Neural cell (in vitro differentiated cells): ENCODE data around the gene PAWR. TPM values are rescaled to one million over a fixed set of nuclear protein-coding genes. Genes with fewer than 3 reads are reported as not detected.

Experiments used
- H2AFZ ChIP-seq: fragments of 200-600, 300-800 bp; sonication (generic), shearing (Covaris generic); 2 replicates; pipeline ENCODE4 v1.6.0; 2014; ENCODE audit warnings: low read depth, mild to moderate bottlenecking, antibody characterized with exemption, low read length, moderate library complexity
- H3F3A ChIP-seq: fragments of 200-600 bp; shearing (Covaris generic); 2 replicates; pipeline ENCODE4 v1.6.1; 2016; ENCODE audit warnings: mild to moderate bottlenecking, moderate library complexity, mixed read lengths, antibody characterized with exemption, low read length; ENCODE audit not compliant: insufficient read depth, poor library complexity, severe bottlenecking
- H3K27ac ChIP-seq: fragments of 200-600, 300-800 bp; sonication (generic), shearing (Covaris generic); 2 replicates; pipeline ENCODE4 v1.5.1; 2014; ENCODE audit warnings: mild to moderate bottlenecking, low read length, moderate library complexity
- H3K27me3 ChIP-seq: fragments of 300-800, 200-600 bp; sonication (generic), shearing (Covaris generic); 2 replicates; pipeline ENCODE4 v1.6.0; 2014; ENCODE audit warnings: mild to moderate bottlenecking, low read depth, low read length, moderate library complexity; ENCODE audit not compliant: insufficient read depth
- H3K36me3 ChIP-seq: fragments of 300-800, 200-600 bp; sonication (generic), shearing (Covaris generic); 2 replicates; pipeline ENCODE4 v1.5.1; 2014; ENCODE audit warnings: mild to moderate bottlenecking, antibody characterized with exemption, low read length, moderate library complexity; ENCODE audit not compliant: insufficient read depth
- H3K4me2 ChIP-seq: fragments of 300-800, 200-600 bp; sonication (generic), shearing (Covaris generic); 2 replicates; pipeline ENCODE4 v1.6.0; 2014; ENCODE audit warnings: mild to moderate bottlenecking, low read length
- H3K4me3 ChIP-seq: fragments of 300-800, 200-600 bp; sonication (generic), shearing (Covaris generic); 2 replicates; pipeline ENCODE4 v1.5.1; 2014; ENCODE audit warnings: mild to moderate bottlenecking, low read length, moderate library complexity
- H3K79me2 ChIP-seq: fragments of 200-600 bp; shearing (Covaris generic); replicated peaks from 2 replicates; pipeline ENCODE4 v1.6.0; 2014; ENCODE audit warnings: mild to moderate bottlenecking, low read length, moderate library complexity; ENCODE audit not compliant: insufficient read depth
- H3K9ac ChIP-seq: fragments of 300-800, 200-600 bp; sonication (generic), shearing (Covaris generic); 2 replicates; pipeline ENCODE4 v1.6.1; 2016; ENCODE audit warnings: mild to moderate bottlenecking, low read length, mixed read lengths
- H3K9me2 ChIP-seq: fragments of 200-600 bp; shearing (Covaris generic); 2 replicates; pipeline ENCODE4 v1.6.1; 2016; ENCODE audit warnings: mild to moderate bottlenecking, low read length, mixed read lengths; ENCODE audit not compliant: insufficient read depth
- H3K9me3 ChIP-seq: fragments of 200-600, 300-800 bp; sonication (generic), shearing (Covaris generic); 2 replicates; pipeline ENCODE4 v1.6.1; 2016; ENCODE audit warnings: mild to moderate bottlenecking, mixed run types, low read length, moderate library complexity, mixed read lengths
- H4K20me1 ChIP-seq: fragments of 200-600 bp; shearing (Covaris generic); 2 replicates; pipeline ENCODE4 v1.6.1; 2016; ENCODE audit warnings: mild to moderate bottlenecking, mixed run types; ENCODE audit not compliant: insufficient read depth
- CTCF ChIP-seq: fragments of 450-650 bp; IDR thresholded peaks from 2 replicates; pipeline ENCODE4 v1.5.1; 2014; ENCODE audit warnings: antibody characterized with exemption, mild to moderate bottlenecking, moderate library complexity; ENCODE audit not compliant: poor library complexity, severe bottlenecking
- EP300 ChIP-seq: fragments of 450-650 bp; conservative IDR thresholded peaks from 2 replicates; pipeline ENCODE4 v1.6.1; 2014; ENCODE audit warnings: antibody characterized with exemption, mild to moderate bottlenecking, moderate library complexity; ENCODE audit not compliant: poor library complexity, severe bottlenecking
- EZH2 ChIP-seq: fragments of 200-600, 300-800 bp; shearing (Covaris generic), sonication (generic); IDR thresholded peaks from 2 replicates; pipeline ENCODE4 v1.6.1; 2014; ENCODE audit warnings: antibody characterized with exemption, low read length, borderline replicate concordance, mild to moderate bottlenecking; ENCODE audit not compliant: insufficient read depth, poor library complexity, severe bottlenecking
- MXI1 ChIP-seq: fragments of 450-650 bp; conservative IDR thresholded peaks from 2 replicates; pipeline ENCODE4 v1.6.1; 2014; ENCODE audit warnings: antibody characterized with exemption, mild to moderate bottlenecking; ENCODE audit not compliant: poor library complexity, severe bottlenecking
- POLR2AphosphoS5 ChIP-seq: IDR thresholded peaks from 2 replicates; pipeline ENCODE4 v1.6.1; 2012
- RAD21 ChIP-seq: fragments of 450-650 bp; conservative IDR thresholded peaks from 2 replicates; pipeline ENCODE4 v1.6.1; 2014; ENCODE audit warnings: antibody characterized with exemption, mild to moderate bottlenecking, moderate library complexity
- REST ChIP-seq: IDR thresholded peaks from 2 replicates; pipeline ENCODE4 v1.6.1; 2012; ENCODE audit warnings: borderline replicate concordance
- SMC3 ChIP-seq: fragments of 450-650 bp; conservative IDR thresholded peaks from 2 replicates; pipeline ENCODE4 v1.6.1; 2014; ENCODE audit warnings: antibody characterized with exemption, mild to moderate bottlenecking, moderate library complexity; ENCODE audit not compliant: poor library complexity
- TAF1 ChIP-seq: IDR thresholded peaks from 2 replicates; pipeline ENCODE4 v1.6.1; 2012; ENCODE audit warnings: low read depth
- polyA plus RNA-seq: library from polyadenylated mRNA; depleted of rRNA; stranded (reverse); fragments of >200 nt; gene quantifications from 2 replicates; pipeline ENCODE4 v1.2.3, GENCODE V29; 2014

Gene PAWR
- polyA plus RNA-seq, 1 donor from 2014 or later, result 13.4 TPM

DNA sequence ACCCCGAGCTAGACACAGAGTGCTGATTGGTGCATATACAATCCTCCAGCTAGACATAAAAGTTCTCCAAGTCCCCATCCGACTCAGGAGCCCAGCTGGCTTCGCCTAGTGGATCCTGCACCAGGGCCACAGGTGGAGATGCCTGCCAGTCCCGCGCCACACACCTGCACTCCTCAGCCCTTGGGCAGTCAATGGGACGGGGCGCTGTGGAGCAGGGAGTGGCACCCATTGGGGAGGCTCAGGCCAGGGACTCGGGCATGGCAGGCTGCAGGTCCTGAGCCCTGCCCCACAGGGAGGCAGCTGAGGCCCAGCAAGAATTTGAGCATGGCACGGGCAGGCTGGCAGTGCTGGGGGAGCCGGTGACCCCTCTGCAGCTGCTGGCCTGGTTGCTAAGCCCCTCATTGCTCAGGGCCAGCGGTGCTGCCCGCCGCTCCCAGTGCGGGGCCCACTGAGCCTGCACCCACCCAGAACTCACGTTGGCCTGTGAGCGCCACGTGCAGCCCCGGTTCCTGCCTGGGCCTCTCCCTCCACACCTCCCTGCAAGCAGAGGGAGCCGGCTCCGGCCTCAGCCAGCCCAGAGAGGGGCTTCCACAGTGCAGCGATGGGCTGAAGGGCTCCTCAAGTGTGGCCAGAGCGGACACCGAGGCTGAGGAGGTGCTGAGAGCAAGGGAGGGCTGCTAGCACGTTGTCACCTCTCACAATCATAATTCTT is 136.7 kb downstream of the PAWR start:
- no peaks in the 10 kb centered on the region for H3K79me2 ChIP-seq
- no peaks in the 10 kb centered on the region for H3K27me3 ChIP-seq
- no peaks in the 10 kb centered on the region for H3K9me3 ChIP-seq
- no peaks in the 10 kb centered on the region for H3F3A ChIP-seq
- H3K4me3 ChIP-seq, result no peak overlapping the region
- no peak overlapping the region for H3K27ac ChIP-seq
- H3K9me2 ChIP-seq, result no peaks in the 10 kb centered on the region
- no peaks in the 10 kb centered on the region for H4K20me1 ChIP-seq
- no peak overlapping the region for H3K9ac ChIP-seq
- no peaks in the 10 kb centered on the region for H3K36me3 ChIP-seq
- no peak overlapping the region for H2AFZ ChIP-seq
- H3K4me2 ChIP-seq, result no peak overlapping the region
- TF ChIP-seq EZH2, result no peak
- TF ChIP-seq TAF1, result no peak
- TF ChIP-seq MXI1, result no peak
- TF ChIP-seq CTCF, result no peak
- TF ChIP-seq EP300, result no peak
- TF ChIP-seq REST, result no peak
- no peak for TF ChIP-seq RAD21
- TF ChIP-seq POLR2AphosphoS5, result no peak
- TF ChIP-seq SMC3, result no peak

DNA sequence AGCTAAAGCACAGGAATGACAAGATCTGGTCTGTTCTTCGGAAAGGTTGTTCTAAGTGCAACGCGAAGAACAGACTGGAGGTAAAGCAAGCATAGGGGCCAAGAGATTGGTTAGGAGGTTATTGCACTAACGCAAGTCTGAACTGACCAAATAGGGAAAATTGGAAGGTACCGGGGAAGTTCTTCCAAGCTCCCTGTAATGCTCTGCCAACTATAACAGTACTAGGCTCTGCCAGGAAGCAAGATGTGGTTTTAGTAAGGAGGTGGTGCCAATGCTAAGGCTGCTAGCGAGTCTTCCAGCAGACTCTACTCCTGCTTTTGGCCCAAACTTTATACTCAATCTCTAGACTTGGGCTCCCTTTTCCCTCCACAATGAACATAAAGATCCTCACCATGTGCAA is 138.6 kb downstream of the PAWR start:
- H3K36me3 ChIP-seq, result no peaks in the 10 kb centered on the region

More for the DNA sequence above, 138.6 kb downstream of the PAWR start:
- Histone ChIP-seq H3K4me2 (no peak overlapping the region), H4K20me1 (no peaks in the 10 kb centered on the region), H3K27ac (no peak overlapping the region), H3K9me2 (no peaks in the 10 kb centered on the region), H2AFZ (no peak overlapping the region), H3K9ac (no peak overlapping the region), H3K4me3 (no peak overlapping the region), H3F3A (no peaks in the 10 kb centered on the region), H3K79me2 (no peaks in the 10 kb centered on the region), H3K9me3 (no peaks in the 10 kb centered on the region), H3K27me3 (no peaks in the 10 kb centered on the region)
- TF ChIP-seq POLR2AphosphoS5 (no peak), SMC3 (no peak), EZH2 (no peak), RAD21 (no peak), TAF1 (no peak), CTCF (no peak), REST (no peak), MXI1 (no peak), EP300 (no peak)
